B cell (primary cell): ENCODE measurements around the gene SFXN5. TPM values are rescaled to one million over a fixed set of nuclear protein-coding genes. Genes with fewer than 3 reads are reported as not detected.

ENCODE experiments used
- ATAC-seq: fragments of 200-7000 bp; cut with Tn5 transposase; one replicate; pipeline ENCODE4 v1.10.0; 2021; ENCODE audit warnings: low read depth, mild to moderate bottlenecking, moderate number of reproducible peaks, moderate library complexity
- CTCF ChIA-PET: fragments of 350-600 bp; sonication (Branson Sonifier 250); formaldehyde crosslinking; loops from one replicate; lab custom pipeline; 2021; ENCODE audit warnings: antibody characterized with exemption, inconsistent platforms; lab: Charles Lee
- POLR2A ChIA-PET: fragments of 350-600 bp; sonication (Branson Sonifier 250); formaldehyde crosslinking; loops from one replicate; lab custom pipeline; 2021; ENCODE audit warnings: antibody characterized with exemption; lab: Charles Lee
- DNase-seq: peaks from one replicate; pipeline ENCODE4 v3.0.0; 2013
- H2AFZ ChIP-seq: 2 replicates; pipeline ENCODE4 v1.6.1; 2012; ENCODE audit warnings: mild to moderate bottlenecking, low read depth, low read length; ENCODE audit not compliant: insufficient read depth, poor library complexity, severe bottlenecking
- H3K27ac ChIP-seq, 2 donors: 1 replicate in 1 of 2; 2 replicates in 1 of 2; pipeline ENCODE4 v1.5.1; 2012 to 2013; ENCODE audit warnings: low read length in 2 of 2, mild to moderate bottlenecking in 2 of 2, moderate library complexity in 1 of 2
- H3K27me3 ChIP-seq, 4 experiments: fragments of 200-600 bp in 1 of 4; sonication (generic) in 1 of 4; replicated peaks in 1 of 4; 1 replicate in 2 of 4; 2 replicates in 2 of 4; pipeline versions ENCODE4 v1.6.1 to v1.7.0; 2013 to 2016; ENCODE audit warnings: low read length in 3 of 4, mild to moderate bottlenecking in 2 of 4, mixed read lengths in 1 of 4, moderate library complexity in 1 of 4; ENCODE audit not compliant: insufficient read depth in 4 of 4, control insufficient read depth in 3 of 4; ENCODE audit errors: control extremely low read depth in 1 of 4
- H3K36me3 ChIP-seq, 2 experiments: replicated peaks in 1 of 2; 1 replicate in 1 of 2; 2 replicates in 1 of 2; pipeline versions ENCODE4 v1.6.1 to v1.7.1; 2013; ENCODE audit warnings: low read length in 1 of 2; ENCODE audit not compliant: insufficient read depth in 2 of 2, control insufficient read depth in 1 of 2; ENCODE audit errors: control extremely low read depth in 1 of 2, extremely low read depth in 1 of 2
- H3K4me1 ChIP-seq, 2 donors: fragments of 200-600 bp in 1 of 2; sonication (generic) in 1 of 2; 1 replicate in 1 of 2; 2 replicates in 1 of 2; pipeline versions ENCODE4 v1.5.1 to v1.6.1; 2013 to 2017; ENCODE audit warnings: low read length in 2 of 2; ENCODE audit not compliant: control insufficient read depth in 2 of 2, insufficient read depth in 2 of 2
- H3K4me2 ChIP-seq: replicated peaks from 2 replicates; pipeline ENCODE3; 2012; ENCODE audit warnings: mild to moderate bottlenecking, low read depth, low read length; ENCODE audit not compliant: poor library complexity, severe bottlenecking
- H3K4me3 ChIP-seq, 5 experiments: fragments of 200-600 bp in 1 of 5; sonication (generic) in 1 of 5; 1 replicate in 3 of 5; 2 replicates in 2 of 5; pipeline versions ENCODE4 v1.5.1 to v1.7.0; 2011 to 2016; ENCODE audit warnings: low read length in 4 of 5, mild to moderate bottlenecking in 4 of 5, low read depth in 2 of 5, control low read depth in 1 of 5, moderate library complexity in 1 of 5; ENCODE audit not compliant: insufficient read depth in 1 of 5; ENCODE audit errors: control extremely low read depth in 1 of 5, extremely low read depth in 1 of 5
- H3K79me2 ChIP-seq: fragments of 200-600 bp; sonication (generic); one replicate; pipeline ENCODE4 v1.6.0; 2016; ENCODE audit warnings: low read length; ENCODE audit not compliant: control insufficient read depth, insufficient read depth
- H3K9ac ChIP-seq: fragments of 200-600 bp; sonication (generic); 2 replicates; pipeline ENCODE4 v1.6.1; 2017; ENCODE audit warnings: mild to moderate bottlenecking, low read length, moderate library complexity
- H3K9me3 ChIP-seq, 3 donors: one replicate each; pipeline versions ENCODE4 v1.6.1 to v1.7.1; 2013; ENCODE audit warnings: low read length in 2 of 3; ENCODE audit not compliant: control insufficient read depth in 2 of 3, insufficient read depth in 1 of 3; ENCODE audit errors: control extremely low read depth in 1 of 3
- H4K20me1 ChIP-seq: 2 replicates; pipeline ENCODE4 v1.6.0; 2012; ENCODE audit warnings: mild to moderate bottlenecking, low read length; ENCODE audit not compliant: insufficient read depth, control insufficient read depth, poor library complexity, severe bottlenecking
- H3K27ac Mint-ChIP-seq: one replicate; pipeline ENCODE4 v1.8.0; 2021; ENCODE audit warnings: mixed read lengths
- H3K27me3 Mint-ChIP-seq: one replicate; pipeline ENCODE4 v1.8.0; 2021; ENCODE audit warnings: mixed read lengths
- H3K4me1 Mint-ChIP-seq: one replicate; pipeline ENCODE4 v1.8.0; 2021; ENCODE audit warnings: mixed read lengths
- H3K4me3 Mint-ChIP-seq: one replicate; pipeline ENCODE4 v1.8.0; 2021; ENCODE audit warnings: mixed read lengths
- H3K9me3 Mint-ChIP-seq: one replicate; pipeline ENCODE4 v1.8.0; 2022; ENCODE audit warnings: mixed read lengths; ENCODE audit not compliant: insufficient read depth
- EZH2 ChIP-seq: IDR thresholded peaks from 2 replicates; pipeline ENCODE4 v1.6.1; 2012; ENCODE audit warnings: borderline replicate concordance, low read depth, mild to moderate bottlenecking, moderate library complexity, low read length; ENCODE audit not compliant: insufficient read depth, poor library complexity, severe bottlenecking
- WGBS: methylation state at CpG from one replicate; pipeline ENCODE4 v1.1.5; 2013; ENCODE audit warnings: missing lambda C conversion rate; ENCODE audit not compliant: insufficient coverage; 5-methylcytosine and 5-hydroxymethylcytosine counted together
- intact Hi-C: fragments of 100-400 bp; cut with micrococcal nuclease; formaldehyde crosslinking; loops from one replicate; pipeline ENCODE4 v1.10.0; 2022
- polyA plus RNA-seq: library from polyadenylated mRNA; depleted of rRNA; stranded (reverse); fragments of >200 nt; gene quantifications from 2 replicates; pipeline ENCODE4 v1.2.3, GENCODE V29; 2012
- total RNA-seq, 2 donors: library from RNA; stranded (reverse); fragments of 120-200 nt in 1 of 2; gene quantifications; 1 replicate in 1 of 2; 2 replicates in 1 of 2; pipeline versions ENCODE4 v1.2.3 to v1.2.4, GENCODE V29; 2013 to 2022
- TF ChIP-seq, protein P1 (sequence below): fragments of 200-600 bp; IDR thresholded peaks from one replicate; pipeline ENCODE4 v1.8.0; 2022; ENCODE audit warnings: antibody characterized with exemption, mild to moderate bottlenecking

SFXN5 gene
- total and polyA plus RNA-seq, 2 donors (not counting 1 experiment from before 2014, with no cell fraction given): 8.0 to 16.9 TPM

- no peaks in the 10 kb centered on the region for H3K79me2 ChIP-seq
- H3K4me1 Mint-ChIP-seq: peaks cover 8% of the 10 kb centered on the region
- peaks cover 3% of the 10 kb centered on the region for H3K27me3 Mint-ChIP-seq
- peak within 1 kb of the TSS in 1 of 2 donors; percentile 53 for H3K27ac ChIP-seq
- DNase-seq: peak; percentile 83
- H3K4me2 ChIP-seq: peak within 1 kb of the TSS; percentile 98
- H2AFZ ChIP-seq: peak within 1 kb of the TSS; percentile 94
- H3K4me3 ChIP-seq: peak within 1 kb of the TSS; percentile 15 to 89 (median 74)
- peaks cover 0 to 8% (median 0%) of the 10 kb centered on the region in 3 donors for H3K9me3 ChIP-seq
- ATAC-seq: peak; percentile 91
- peak within 1 kb of the TSS; percentile 90 for H3K9ac ChIP-seq
- intact Hi-C loops: loop anchor here (1.0 to 5.0 kb wide), 6 partner anchors 42 to 1539 kb away; partner anchors contain the start of genes CCT7, EMX1, PRADC1 and SEMA4F
- CTCF ChIA-PET: interaction anchor here (1.2 to 3.8 kb wide), 4 partner anchors 28 to 63 kb away, joined by 3 to 23 read pairs (median 4); no protein-coding TSS in a partner anchor
- H3K27ac Mint-ChIP-seq: peak within 1 kb of the TSS; percentile 67
- H4K20me1 ChIP-seq: no peaks in the 10 kb centered on the region
- peaks cover 0 to 23% (median 8%) of the 10 kb centered on the region in 4 experiments for H3K27me3 ChIP-seq
- no peaks in the 10 kb centered on the region for H3K36me3 ChIP-seq
- TF ChIP-seq EZH2: no peak
- TF ChIP-seq, protein P1, sequence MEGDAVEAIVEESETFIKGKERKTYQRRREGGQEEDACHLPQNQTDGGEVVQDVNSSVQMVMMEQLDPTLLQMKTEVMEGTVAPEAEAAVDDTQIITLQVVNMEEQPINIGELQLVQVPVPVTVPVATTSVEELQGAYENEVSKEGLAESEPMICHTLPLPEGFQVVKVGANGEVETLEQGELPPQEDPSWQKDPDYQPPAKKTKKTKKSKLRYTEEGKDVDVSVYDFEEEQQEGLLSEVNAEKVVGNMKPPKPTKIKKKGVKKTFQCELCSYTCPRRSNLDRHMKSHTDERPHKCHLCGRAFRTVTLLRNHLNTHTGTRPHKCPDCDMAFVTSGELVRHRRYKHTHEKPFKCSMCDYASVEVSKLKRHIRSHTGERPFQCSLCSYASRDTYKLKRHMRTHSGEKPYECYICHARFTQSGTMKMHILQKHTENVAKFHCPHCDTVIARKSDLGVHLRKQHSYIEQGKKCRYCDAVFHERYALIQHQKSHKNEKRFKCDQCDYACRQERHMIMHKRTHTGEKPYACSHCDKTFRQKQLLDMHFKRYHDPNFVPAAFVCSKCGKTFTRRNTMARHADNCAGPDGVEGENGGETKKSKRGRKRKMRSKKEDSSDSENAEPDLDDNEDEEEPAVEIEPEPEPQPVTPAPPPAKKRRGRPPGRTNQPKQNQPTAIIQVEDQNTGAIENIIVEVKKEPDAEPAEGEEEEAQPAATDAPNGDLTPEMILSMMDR: no peak
- H3K9me3 Mint-ChIP-seq: no peaks in the 10 kb centered on the region
- 0% methylated on average over 78 of the region's 93 CpGs for WGBS
- peaks cover 17% of the 10 kb centered on the region in 2 donors for H3K4me1 ChIP-seq
- POLR2A ChIA-PET: interaction anchor here (0.6 to 1.3 kb wide), 2 partner anchors 14 to 42 kb away, joined by 3 to 6 read pairs; partner anchors contain the start of gene SFXN5
- peak within 1 kb of the TSS; percentile 83 for H3K4me3 Mint-ChIP-seq
These were observed 41.7 kb upstream of the SFXN5 start, which contains the start of gene RAB11FIP5 for GRCh38 chr2:73112913-73113854. Gene RAB11FIP5, minus strand, starts transcription at chr2:73112948. Its CDS starts 171 bp downstream, at chr2:73112777.
